Measurements from ENCODE around the gene RAB11FIP4. TPM values are rescaled to one million over a fixed set of nuclear protein-coding genes. Genes with fewer than 3 reads are reported as not detected.

The RAB11FIP4 gene
- polyA plus RNA-seq, 1 of the 3 experiments (the other 2 are of a cell fraction): 9.4 TPM

GRCh38 chr17:31564883-31565301, 173.4 kb downstream of the RAB11FIP4 start:
- H3K36me3 ChIP-seq (replicated peaks in 1 of 2; ENCODE audit: control insufficient read depth in 1 of 2, insufficient read depth in 2 of 2, low read length in 1 of 2): no peaks in the 10 kb centered on the region
- no peaks in the 10 kb centered on the region for H3K9me2 ChIP-seq
- H3K9ac ChIP-seq: peak overlapping the region; percentile 24
- peaks cover 91% of the 10 kb centered on the region for H3K79me2 ChIP-seq (ENCODE audit: insufficient read depth)
- no peaks in the 10 kb centered on the region for H3K9me3 ChIP-seq
- peak overlapping the region; percentile 48 for H3K4me2 ChIP-seq
- peaks cover 21 to 63% of the 10 kb centered on the region in 2 experiments; a peak in 3 of 4 replicates for H3K4me1 ChIP-seq (ENCODE audit: control insufficient read depth in 1 of 2, insufficient read depth in 2 of 2, low read depth in 1 of 2, low read length in 1 of 2)
- TF ChIP-seq NFIC (IDR thresholded peaks at IDR 0.05; ENCODE audit: borderline replicate concordance) (peak; percentile 50), RCOR1 (IDR thresholded peaks at IDR 0.05; ENCODE audit: low read length) (no peak), EP300 (IDR thresholded peaks at IDR 0.05; ENCODE audit: borderline replicate concordance in 1 of 2, low read depth in 1 of 2, low read length in 1 of 2) (0 out of 4 replicates have a peak, but pooled peaks of 1 of the 2 experiments have one; percentile 24), GATA2 (CRISPR knock-in tag; IDR thresholded peaks at IDR 0.05) (no peak), TEAD4 (IDR thresholded peaks at IDR 0.05; ENCODE audit: borderline replicate concordance, insufficient read depth) (0 out of 2 replicates have a peak, but pooled peaks have one; percentile 31), FOXJ3 (CRISPR knock-in tag; IDR thresholded peaks at IDR 0.05) (no peak), FOSL2 (IDR thresholded peaks at IDR 0.05; ENCODE audit: borderline replicate concordance, low read depth) (no peak)
- POLR2A ChIA-PET: no interaction called here
- CTCF ChIA-PET: interaction anchor here (15.6 kb wide), 1 partner anchor 277 kb away, joined by 338 read pairs; no protein-coding TSS in a partner anchor
- peaks cover 42% of the 10 kb centered on the region for H3F3A ChIP-seq (replicated peaks; ENCODE audit: insufficient read depth)
- peak; percentile 16 for DNase-seq
- H2AFZ ChIP-seq (ENCODE audit: low read depth): no peak overlapping the region; the same call in 1 of the 2 replicates
- H4K20me1 ChIP-seq (ENCODE audit: insufficient read depth): no peaks in the 10 kb centered on the region
- WGBS (ENCODE audit: low lambda C conversion rate): 41% methylated on average over 6 of the region's 6 CpGs
- peak overlapping the region; percentile 61 to 62 for H3K27ac ChIP-seq (ENCODE audit: low read depth in 2 of 2, low read length in 1 of 2)
- H3K27me3 ChIP-seq (ENCODE audit: insufficient read depth): no peaks in the 10 kb centered on the region
- H3K4me3 ChIP-seq (ENCODE audit: low read depth in 2 of 2, low read length in 1 of 2): no peak overlapping the region

- Histone ChIP-seq H3K9ac (peak overlapping the region; percentile 24), H3K27ac (ENCODE audit: low read depth in 2 of 2, low read length in 1 of 2) (peak overlapping the region; percentile 61 to 62; a peak in 3 of 4 replicates), H4K20me1 (ENCODE audit: insufficient read depth) (no peaks in the 10 kb centered on the region), H2AFZ (ENCODE audit: low read depth) (no peak overlapping the region), H3K4me1 (ENCODE audit: control insufficient read depth in 1 of 2, insufficient read depth in 2 of 2, low read depth in 1 of 2, low read length in 1 of 2) (peaks cover 27 to 65% of the 10 kb centered on the region in 2 experiments; a peak in 3 of 4 replicates), H3K4me3 (ENCODE audit: low read depth in 2 of 2, low read length in 1 of 2) (no peak overlapping the region), H3K36me3 (replicated peaks in 1 of 2; ENCODE audit: control insufficient read depth in 1 of 2, insufficient read depth in 2 of 2, low read length in 1 of 2) (no peaks in the 10 kb centered on the region), H3K27me3 (ENCODE audit: insufficient read depth) (no peaks in the 10 kb centered on the region), H3K9me2 (no peaks in the 10 kb centered on the region), H3K9me3 (no peaks in the 10 kb centered on the region), H3K4me2 (peak overlapping the region; percentile 48), H3K79me2 (ENCODE audit: insufficient read depth) (peaks cover 89% of the 10 kb centered on the region), H3F3A (replicated peaks; ENCODE audit: insufficient read depth) (peaks cover 44% of the 10 kb centered on the region)
- TF ChIP-seq MXI1 (IDR thresholded peaks at IDR 0.05; ENCODE audit: low read depth, low read length) (no peak), CTCF (IDR thresholded peaks at IDR 0.05) (no peak), IRF3 (IDR thresholded peaks at IDR 0.05; ENCODE audit: low read depth, low read length) (no peak), TEAD4 (IDR thresholded peaks at IDR 0.05; ENCODE audit: borderline replicate concordance, insufficient read depth) (no peak), FOSL2 (IDR thresholded peaks at IDR 0.05; ENCODE audit: borderline replicate concordance, low read depth) (no peak), EP300 (IDR thresholded peaks at IDR 0.05; ENCODE audit: borderline replicate concordance in 1 of 2, low read depth in 1 of 2, low read length in 1 of 2) (no peak), GATA2 (CRISPR knock-in tag; IDR thresholded peaks at IDR 0.05) (no peak), RCOR1 (IDR thresholded peaks at IDR 0.05; ENCODE audit: low read length) (no peak), YY1 (IDR thresholded peaks at IDR 0.05; ENCODE audit: low read depth) (no peak), NRF1 (IDR thresholded peaks at IDR 0.05; ENCODE audit: low read depth, low read length) (no peak), EZH2phosphoT487 (IDR thresholded peaks at IDR 0.05; ENCODE audit: borderline replicate concordance, low read depth) (no peak), MAX (IDR thresholded peaks at IDR 0.05; ENCODE audit: low read depth) (no peak)
- DNase-seq: no peak
- ChIA-PET CTCF (interaction anchor here (0.8 to 15.6 kb wide), 2 partner anchors 110 to 277 kb away, joined by 3 to 338 read pairs; no protein-coding TSS in a partner anchor), POLR2A (no interaction called here)
- 96% methylated on average over 9 of the region's 9 CpGs for WGBS (ENCODE audit: low lambda C conversion rate)
These were observed 174.2 kb downstream of the RAB11FIP4 start for GRCh38 chr17:31565652-31566051.
